GM20431 (cell line): ENCODE results near the gene ODAM.
"Not testable (repeated sequence)": the region's sequence is repeated elsewhere in the genome, so short reads cannot be mapped to it uniquely, and the experiment has no call there.

ENCODE experiments used
- in situ Hi-C: fragments of 300-500 bp; cut with MseI, MboI; formaldehyde crosslinking; loops from one replicate; pipeline ENCODE4 v1.15.0; 2020; ENCODE audit warnings: low sequenced_read_pairs; ENCODE audit not compliant: unreplicated experiment

ODAM gene

GRCh38 chr4:70195425-70195824 is at the start of gene ODAM:
ODAM (plus strand) TSS chr4:70195725; CDS start chr4:70196544, 819 bp downstream.
- in situ Hi-C loops: loop anchor here (25.0 kb wide), 2 partner anchors 308 to 508 kb away; no protein-coding TSS in a partner anchor

GRCh38 chr4:70151271-70151670 is 44.3 kb upstream of the ODAM start:
- in situ Hi-C loops: no loop called here

- in situ Hi-C loops: no loop called here
Observed at GRCh38 chr4:70152088-70152487, 43.4 kb upstream of the ODAM start.

GRCh38 chr4:70153937-70154336 is 41.6 kb upstream of the ODAM start, which contains the start of gene PRR27:
PRR27 (plus strand) TSS chr4:70154237; CDS start chr4:70154376, 139 bp downstream.
- in situ Hi-C loops: no loop called here

GRCh38 chr4:70158576-70158975 is 36.9 kb upstream of the ODAM start:
- in situ Hi-C loops: no loop called here

GRCh38 chr4:70177090-70177489 is 18.4 kb upstream of the ODAM start:
- in situ Hi-C loops: loop anchor here (25.0 kb wide), 2 partner anchors 290 to 490 kb away; no protein-coding TSS in a partner anchor

GRCh38 chr4:70178075-70178660 is 17.4 kb upstream of the ODAM start:
- in situ Hi-C loops: loop anchor here (25.0 kb wide), 2 partner anchors 291 to 491 kb away; no protein-coding TSS in a partner anchor

GRCh38 chr4:70179811-70180210 is 15.7 kb upstream of the ODAM start:
- in situ Hi-C loops: loop anchor here (25.0 kb wide), 2 partner anchors 293 to 493 kb away; no protein-coding TSS in a partner anchor

- in situ Hi-C loops: loop anchor here (25.0 kb wide), 2 partner anchors 295 to 495 kb away; no protein-coding TSS in a partner anchor
Observed at GRCh38 chr4:70181864-70182263, 13.7 kb upstream of the ODAM start.

- in situ Hi-C loops: loop anchor here (25.0 kb wide), 2 partner anchors 295 to 495 kb away; no protein-coding TSS in a partner anchor
Observed at GRCh38 chr4:70182517-70183167, 12.9 kb upstream of the ODAM start.

- in situ Hi-C loops: loop anchor here (25.0 kb wide), 2 partner anchors 296 to 496 kb away; no protein-coding TSS in a partner anchor
Observed at GRCh38 chr4:70183168-70183939, 12.2 kb upstream of the ODAM start.

- in situ Hi-C loops: loop anchor here (25.0 kb wide), 2 partner anchors 297 to 497 kb away; no protein-coding TSS in a partner anchor
Observed at GRCh38 chr4:70183940-70184246, 11.6 kb upstream of the ODAM start.

- in situ Hi-C loops: loop anchor here (25.0 kb wide), 2 partner anchors 300 to 500 kb away; no protein-coding TSS in a partner anchor
Observed at GRCh38 chr4:70187216-70187615, 8.3 kb upstream of the ODAM start.

- in situ Hi-C loops: loop anchor here (25.0 kb wide), 2 partner anchors 303 to 503 kb away; no protein-coding TSS in a partner anchor
Observed at GRCh38 chr4:70190579-70190978, 4.9 kb upstream of the ODAM start.

GRCh38 chr4:70191647-70192046 is 3.9 kb upstream of the ODAM start:
- in situ Hi-C loops: loop anchor here (25.0 kb wide), 2 partner anchors 304 to 504 kb away; no protein-coding TSS in a partner anchor

GRCh38 chr4:70192895-70193294 is 2.6 kb upstream of the ODAM start:
- in situ Hi-C loops: loop anchor here (25.0 kb wide), 2 partner anchors 306 to 506 kb away; no protein-coding TSS in a partner anchor

GRCh38 chr4:70196857-70197256 is 1.3 kb downstream of the ODAM start:
- in situ Hi-C loops: loop anchor here (25.0 kb wide), 2 partner anchors 310 to 510 kb away; no protein-coding TSS in a partner anchor

GRCh38 chr4:70197842-70198241 is 2.3 kb downstream of the ODAM start:
- in situ Hi-C loops: loop anchor here (25.0 kb wide), 2 partner anchors 311 to 511 kb away; no protein-coding TSS in a partner anchor

- in situ Hi-C loops: no loop called here
Observed at GRCh38 chr4:70203601-70204000, 8.1 kb downstream of the ODAM start.

GRCh38 chr4:70212752-70213151 is 17.2 kb downstream of the ODAM start:
- in situ Hi-C loops: not testable (repeated sequence)
